Measurements from ENCODE around the gene B3GNT9. TPM values are rescaled to one million over a fixed set of nuclear protein-coding genes. Genes with fewer than 3 reads are reported as not detected.

The B3GNT9 gene, protein sequence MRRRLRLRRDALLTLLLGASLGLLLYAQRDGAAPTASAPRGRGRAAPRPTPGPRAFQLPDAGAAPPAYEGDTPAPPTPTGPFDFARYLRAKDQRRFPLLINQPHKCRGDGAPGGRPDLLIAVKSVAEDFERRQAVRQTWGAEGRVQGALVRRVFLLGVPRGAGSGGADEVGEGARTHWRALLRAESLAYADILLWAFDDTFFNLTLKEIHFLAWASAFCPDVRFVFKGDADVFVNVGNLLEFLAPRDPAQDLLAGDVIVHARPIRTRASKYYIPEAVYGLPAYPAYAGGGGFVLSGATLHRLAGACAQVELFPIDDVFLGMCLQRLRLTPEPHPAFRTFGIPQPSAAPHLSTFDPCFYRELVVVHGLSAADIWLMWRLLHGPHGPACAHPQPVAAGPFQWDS
- 10 to 100 TPM; 11.3 to 15.1 TPM for total RNA-seq
- long read RNA-seq, result 0 reads

DNA sequence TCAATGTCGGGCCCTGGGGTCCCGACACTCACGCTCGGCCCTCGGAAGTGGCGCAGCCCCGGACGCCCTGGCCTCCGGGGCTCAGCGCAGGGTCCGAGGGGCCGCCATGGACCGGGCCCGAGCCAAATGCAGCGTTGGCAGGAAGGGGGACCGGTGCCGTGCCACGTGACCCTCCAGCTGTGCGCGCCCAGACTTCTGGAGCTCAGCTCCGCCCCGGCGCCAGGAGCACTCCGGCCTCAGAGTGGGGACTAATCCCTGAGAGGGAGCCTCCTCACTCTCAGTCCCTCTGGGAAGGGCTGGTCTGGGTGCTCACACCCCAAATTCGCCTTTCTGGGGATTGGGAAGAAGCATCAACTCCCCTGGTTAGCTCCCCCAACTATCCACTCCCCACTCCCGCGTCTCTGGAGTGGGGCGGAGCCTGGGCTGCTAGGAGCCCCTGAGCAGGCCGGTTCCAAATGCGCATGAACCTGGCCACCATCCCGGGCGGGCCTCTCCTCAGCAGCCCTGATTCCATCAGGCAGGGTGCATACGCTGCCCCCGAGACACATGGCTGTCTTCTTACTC is at the start of gene B3GNT9:
Gene B3GNT9, minus strand, starts transcription at position 166 of the 564 bp plus-strand sequence. CDS start 513 bp downstream, outside the sequence.
- DNase-seq, result peak; percentile 86
- intact Hi-C loops (cut with DNase I), result no loop called here

DNA sequence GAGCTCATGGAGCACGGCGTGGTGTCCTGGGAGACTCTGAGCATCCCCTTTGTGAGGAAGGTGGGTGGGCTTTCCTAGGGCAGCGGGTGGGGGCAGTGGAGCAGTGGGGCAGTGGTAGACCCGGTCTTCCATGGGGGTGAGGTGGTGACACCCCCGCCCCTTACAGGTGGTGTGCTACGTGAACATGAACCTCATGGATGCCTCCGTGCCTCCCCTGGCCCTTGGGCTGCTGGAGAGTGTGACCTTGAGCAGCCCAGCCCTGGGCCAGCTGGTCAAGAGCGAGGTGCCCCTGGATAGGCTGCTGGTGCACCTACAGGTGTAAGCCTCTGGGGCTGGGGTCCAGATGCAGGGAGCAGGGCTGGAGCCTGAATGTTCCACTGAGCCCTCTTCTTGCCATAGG is 49.7 kb upstream of the B3GNT9 start:
- ATAC-seq (no peak), DNase-seq (no peak)
- intact Hi-C loops (cut with DNase I), result no loop called here

More for the DNA sequence above, at the start of gene B3GNT9:
- peak; percentile 84 to 85 for ATAC-seq

DNA sequence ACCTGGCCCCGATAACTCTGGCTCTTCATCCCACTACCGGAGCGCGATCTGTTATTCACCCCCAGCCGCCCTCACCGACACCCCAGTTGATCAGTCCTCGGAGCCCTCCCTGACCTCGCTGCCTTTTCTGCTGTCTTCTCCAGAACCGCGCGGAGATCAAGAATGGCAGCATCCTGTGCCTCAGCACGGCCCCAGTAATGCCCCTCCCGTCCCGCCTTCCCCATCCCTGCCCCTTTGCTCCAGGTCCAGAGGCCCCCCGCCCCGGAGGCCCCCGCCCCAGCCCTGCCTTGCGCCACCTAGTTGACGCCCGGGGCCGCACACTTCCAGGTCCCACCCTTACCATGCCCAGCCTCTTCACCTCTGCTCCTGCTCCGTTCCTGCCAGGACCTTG is 49.0 kb upstream of the B3GNT9 start:
- ATAC-seq (peak; percentile 3 to 5), DNase-seq (no peak)
- intact Hi-C loops (cut with DNase I), result no loop called here

DNA sequence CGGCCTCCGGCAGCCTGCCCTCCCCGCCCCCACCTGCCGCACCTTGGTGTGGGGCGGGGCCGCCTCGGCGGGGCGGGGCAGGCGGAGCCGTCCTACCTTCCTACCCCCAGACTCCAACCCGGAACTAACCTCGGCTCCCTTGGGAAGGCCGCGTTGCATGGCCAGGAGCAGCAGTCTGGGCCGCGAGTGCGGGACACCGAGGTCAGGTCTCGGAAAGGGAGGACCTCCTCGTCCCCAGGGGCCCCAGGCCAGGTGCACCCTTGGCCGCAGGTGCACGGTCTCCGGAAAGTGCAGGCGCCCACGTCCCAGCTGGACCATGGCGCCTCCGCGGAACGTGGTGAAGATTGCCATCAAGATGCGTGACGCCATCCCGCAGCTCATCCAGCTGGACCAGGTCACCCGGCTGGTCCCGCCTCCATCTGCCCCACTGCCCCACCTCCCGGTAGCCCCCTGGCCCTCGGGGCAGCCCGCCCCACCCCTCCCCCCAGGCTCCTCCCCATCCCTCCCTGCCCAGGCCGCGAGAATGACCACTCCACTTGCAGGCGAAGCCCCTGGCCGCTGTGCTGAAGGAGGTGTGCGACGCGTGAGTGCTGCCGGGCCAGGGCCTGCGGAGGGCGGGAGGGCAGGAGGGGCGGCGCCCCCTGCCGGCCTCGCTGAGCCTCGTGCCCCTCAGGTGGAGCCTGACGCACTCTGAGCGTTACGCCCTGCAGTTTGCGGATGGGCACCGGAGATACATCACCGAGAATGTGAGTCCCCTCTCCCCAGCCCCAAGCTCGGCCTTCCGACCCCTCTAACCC is 48.4 kb upstream of the B3GNT9 start, which contains the start of gene ELMO3:
Gene ELMO3, plus strand, starts transcription at position 121 of the 797 bp plus-strand sequence. Its CDS starts 196 bp downstream, at position 317.
- ATAC-seq, result peak; percentile 28 to 47
- intact Hi-C loops (cut with DNase I), result no loop called here

DNA sequence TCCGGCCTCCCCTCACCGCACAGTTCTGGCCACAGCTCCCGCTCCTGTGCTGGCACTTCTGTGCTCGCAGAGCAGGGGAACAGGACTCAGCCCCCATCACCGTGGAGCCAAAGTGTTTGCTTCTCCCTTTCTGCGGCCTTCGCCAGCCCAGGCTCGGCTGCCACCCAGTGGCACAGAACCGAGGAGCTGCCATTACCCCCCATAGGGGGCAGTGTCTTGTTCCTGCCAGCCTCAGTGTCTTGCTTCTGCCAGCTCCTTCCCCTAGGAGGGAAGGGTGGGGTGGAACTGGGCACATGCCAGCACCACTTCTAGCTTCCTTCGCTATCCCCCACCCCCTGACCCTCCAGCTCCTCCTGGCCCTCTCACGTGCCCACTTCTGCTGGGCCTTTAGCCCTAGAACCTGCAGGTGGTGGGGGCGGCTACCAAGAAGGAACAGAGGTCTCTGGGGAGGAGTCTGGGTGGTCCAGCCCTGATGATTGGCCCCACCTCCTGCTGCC is 47.5 kb upstream of the B3GNT9 start:
- intact Hi-C loops (cut with DNase I), result no loop called here
- ATAC-seq, result peak; percentile 16 to 45
- DNase-seq, result peak; percentile 54

More for the DNA sequence above, 48.4 kb upstream of the B3GNT9 start, which contains the start of gene ELMO3:
- DNase-seq, result no peak

DNA sequence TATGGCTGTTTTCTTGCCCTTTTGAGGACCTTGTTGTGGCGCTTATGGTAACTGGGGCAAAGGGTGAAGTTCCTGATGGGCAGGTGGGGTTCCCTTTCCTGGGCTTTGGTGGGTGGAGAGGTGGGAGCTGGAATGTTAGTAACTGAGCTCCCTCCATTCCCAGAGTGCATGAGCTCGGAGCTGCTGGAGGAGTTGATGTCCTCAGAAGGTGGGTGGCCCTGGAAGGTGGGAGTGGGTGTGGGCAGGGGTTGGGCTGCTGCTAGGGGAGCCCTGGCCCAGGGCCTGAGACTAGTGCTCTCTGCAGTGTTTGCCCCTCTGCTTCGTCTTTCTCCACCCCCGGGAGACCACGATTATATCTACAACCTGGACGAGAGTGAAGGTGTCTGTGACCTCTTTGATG is 46.9 kb upstream of the B3GNT9 start:
- intact Hi-C loops (cut with DNase I), result no loop called here
- no peak for DNase-seq
- no peak for ATAC-seq

DNA sequence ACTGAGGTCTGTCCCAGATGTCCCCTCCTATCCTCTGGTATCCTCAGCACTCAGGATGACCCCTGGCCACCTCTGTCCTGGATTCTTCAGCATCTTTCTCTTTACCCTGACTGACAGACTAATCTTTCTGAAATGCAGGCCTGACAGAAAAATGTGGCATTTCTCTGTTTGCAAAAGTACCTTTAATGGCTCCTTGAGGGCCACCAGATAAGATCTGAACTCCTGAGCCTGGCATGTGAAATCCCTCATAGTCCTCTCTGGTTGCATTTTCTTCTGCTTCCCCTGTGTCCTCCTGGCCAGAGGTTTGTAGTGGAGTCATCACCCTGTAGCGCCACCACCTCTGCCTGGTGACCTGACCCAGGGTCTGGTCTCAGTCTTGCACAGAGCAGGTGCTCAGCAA is 46.1 kb upstream of the B3GNT9 start:
- ATAC-seq, result no peak
- DNase-seq, result no peak
- intact Hi-C loops (cut with DNase I), result no loop called here

DNA sequence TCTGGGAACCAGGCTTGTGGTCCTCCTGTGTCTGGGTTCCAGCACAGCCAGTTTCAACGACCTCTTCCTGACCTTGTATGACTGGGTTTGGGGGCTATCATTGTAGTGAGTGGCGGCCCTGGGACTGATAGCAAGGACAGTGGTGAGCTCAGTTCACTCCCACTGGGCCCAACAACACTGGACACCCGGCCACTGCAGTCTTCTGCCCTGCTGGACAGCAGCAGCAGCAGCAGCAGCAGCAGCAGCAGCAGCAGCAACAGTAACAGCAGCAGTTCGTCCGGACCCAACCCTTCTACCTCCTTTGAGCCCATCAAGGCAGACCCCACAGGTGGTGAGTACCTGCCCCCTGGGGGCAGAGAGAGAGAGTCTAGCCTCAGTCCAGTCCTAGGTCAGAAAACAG is 44.9 kb upstream of the B3GNT9 start:
- intact Hi-C loops (cut with DNase I), result no loop called here
- no peak for DNase-seq
- ATAC-seq, result no peak

DNA sequence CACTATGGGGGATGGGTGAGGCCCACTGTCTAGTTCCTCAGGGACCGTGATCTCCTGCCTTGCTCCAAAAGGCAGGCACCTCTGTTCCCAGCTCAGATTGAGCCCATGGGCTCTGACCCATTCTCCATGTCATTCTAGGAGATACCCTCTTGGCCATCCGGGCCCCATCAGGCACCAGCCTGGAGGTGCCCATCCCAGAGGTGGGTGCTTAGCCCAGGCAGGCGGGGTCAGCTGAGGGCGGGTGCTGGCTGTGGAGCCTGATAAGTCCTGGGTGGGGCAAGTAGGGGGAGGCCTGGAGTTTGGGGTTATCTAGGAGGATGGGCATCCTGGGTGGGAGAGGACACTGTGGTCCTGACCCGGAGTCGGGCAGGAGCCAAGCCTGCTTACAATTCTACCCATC is 43.5 kb upstream of the B3GNT9 start:
- DNase-seq (no peak), ATAC-seq (no peak)
- intact Hi-C loops (cut with DNase I), result no loop called here

DNA sequence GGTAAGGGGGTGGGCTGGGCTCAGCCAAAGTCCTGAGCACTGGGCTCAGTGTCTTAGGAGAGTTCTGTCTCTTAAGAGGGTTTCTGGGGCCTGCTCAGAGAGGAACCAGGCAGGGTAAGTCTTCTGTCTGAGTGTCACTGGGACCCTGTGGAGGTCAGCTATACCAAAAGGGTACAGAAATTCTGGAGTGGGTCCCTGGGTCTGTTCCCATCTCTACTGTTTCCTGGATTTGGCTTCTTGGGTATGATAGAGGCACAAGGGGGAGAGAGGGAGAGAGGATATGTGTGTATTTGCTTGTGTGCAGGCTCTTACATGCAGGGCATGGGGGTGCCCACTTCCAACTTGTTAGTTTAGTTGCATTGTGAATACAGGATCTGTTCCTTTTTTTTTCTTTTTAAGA is 42.7 kb upstream of the B3GNT9 start:
- no peak for ATAC-seq
- no peak for DNase-seq
- intact Hi-C loops (cut with DNase I), result no loop called here

DNA sequence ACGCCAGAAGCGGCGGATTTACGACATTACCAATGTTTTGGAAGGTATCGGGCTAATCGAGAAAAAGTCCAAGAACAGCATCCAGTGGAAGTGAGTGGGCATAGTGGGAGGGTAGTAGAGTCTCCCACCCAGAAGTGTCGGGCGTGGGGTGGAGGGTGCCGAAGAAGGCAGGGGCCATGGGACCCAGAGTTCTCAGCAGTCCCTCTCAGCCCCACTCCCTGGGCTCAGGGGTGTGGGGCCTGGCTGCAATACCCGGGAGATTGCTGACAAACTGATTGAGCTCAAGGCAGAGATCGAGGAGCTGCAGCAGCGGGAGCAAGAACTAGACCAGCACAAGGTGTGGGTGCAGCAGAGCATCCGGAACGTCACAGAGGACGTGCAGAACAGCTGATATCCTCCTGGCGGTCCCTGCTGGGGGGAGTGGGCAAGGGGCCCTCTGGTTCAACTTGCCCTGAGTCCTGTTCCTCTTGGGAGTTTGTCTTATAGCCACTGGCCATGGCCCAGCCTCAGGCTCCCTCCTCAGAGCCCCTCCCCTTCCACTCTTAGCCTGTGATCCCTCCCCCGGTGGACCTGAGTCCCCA is 42.1 kb upstream of the B3GNT9 start:
- peak in 1 of 2 donors; percentile 1 for ATAC-seq
- DNase-seq, result no peak
- intact Hi-C loops (cut with DNase I), result no loop called here

DNA sequence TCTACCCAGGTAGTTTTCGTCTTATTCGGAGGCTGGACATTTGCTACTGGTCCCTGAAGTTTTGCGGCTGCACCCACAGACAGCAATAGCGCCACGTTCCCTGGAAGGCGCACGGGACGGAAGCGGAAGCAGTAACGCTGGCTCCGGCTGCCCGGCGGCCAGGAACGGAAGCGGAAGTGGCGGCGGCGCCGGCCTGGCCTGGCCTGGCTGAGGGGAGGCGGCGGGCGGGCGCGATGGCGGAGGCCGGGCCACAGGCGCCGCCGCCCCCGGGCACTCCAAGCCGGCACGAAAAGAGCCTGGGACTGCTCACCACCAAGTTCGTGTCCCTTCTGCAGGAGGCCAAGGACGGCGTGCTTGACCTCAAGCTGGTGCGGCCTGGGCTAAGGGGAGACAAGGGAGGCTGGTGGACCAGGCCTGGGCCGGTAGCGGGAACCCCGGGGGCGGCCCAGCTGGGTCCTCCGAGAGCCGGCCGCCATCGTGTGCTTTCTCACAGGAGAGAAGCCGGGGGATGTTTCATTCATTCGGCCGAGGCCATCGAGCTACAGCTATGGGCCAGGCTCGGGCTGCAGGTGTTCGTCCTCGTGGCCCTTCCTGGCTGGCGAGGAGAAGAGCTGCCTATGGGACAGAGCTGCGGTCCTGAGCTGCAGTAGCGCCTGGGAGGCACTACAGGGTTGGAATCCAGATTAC is 41.3 kb upstream of the B3GNT9 start, which contains the start of gene E2F4:
Gene E2F4, plus strand, starts transcription at position 161 of the 687 bp plus-strand sequence. Its CDS starts 73 bp downstream, at position 234.
- peak; percentile 92 to 97 for ATAC-seq
- intact Hi-C loops (cut with DNase I), result no loop called here
- DNase-seq, result peak; percentile 94

DNA sequence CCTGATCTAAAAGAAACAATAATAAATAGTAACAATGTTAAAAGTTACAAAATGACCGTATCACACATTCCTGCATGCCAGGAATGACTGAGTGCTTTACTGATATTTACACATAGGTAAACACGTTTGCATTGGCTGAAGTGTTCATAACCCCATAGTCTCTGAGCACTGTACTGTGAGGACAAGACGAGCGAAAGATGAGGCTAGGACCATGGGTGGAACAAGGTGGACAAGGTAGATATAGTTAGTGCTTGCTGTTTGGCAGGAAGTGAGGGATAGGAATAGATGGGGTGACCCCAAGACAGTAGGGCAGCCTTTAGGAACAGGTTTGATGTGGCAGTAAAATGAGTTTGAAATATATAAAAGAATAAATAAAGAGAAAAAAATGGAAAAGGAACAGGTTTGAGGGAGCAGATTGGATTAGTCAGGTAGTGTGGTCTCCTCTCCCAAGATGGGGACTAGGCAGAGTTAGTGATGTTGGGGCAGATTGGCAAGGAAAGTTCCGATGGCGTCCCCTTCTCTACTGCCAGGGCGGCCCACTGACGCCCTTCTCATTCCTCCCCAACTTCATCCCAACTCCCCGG is 40.7 kb upstream of the B3GNT9 start:
- DNase-seq, result no peak
- intact Hi-C loops (cut with DNase I), result no loop called here

DNA sequence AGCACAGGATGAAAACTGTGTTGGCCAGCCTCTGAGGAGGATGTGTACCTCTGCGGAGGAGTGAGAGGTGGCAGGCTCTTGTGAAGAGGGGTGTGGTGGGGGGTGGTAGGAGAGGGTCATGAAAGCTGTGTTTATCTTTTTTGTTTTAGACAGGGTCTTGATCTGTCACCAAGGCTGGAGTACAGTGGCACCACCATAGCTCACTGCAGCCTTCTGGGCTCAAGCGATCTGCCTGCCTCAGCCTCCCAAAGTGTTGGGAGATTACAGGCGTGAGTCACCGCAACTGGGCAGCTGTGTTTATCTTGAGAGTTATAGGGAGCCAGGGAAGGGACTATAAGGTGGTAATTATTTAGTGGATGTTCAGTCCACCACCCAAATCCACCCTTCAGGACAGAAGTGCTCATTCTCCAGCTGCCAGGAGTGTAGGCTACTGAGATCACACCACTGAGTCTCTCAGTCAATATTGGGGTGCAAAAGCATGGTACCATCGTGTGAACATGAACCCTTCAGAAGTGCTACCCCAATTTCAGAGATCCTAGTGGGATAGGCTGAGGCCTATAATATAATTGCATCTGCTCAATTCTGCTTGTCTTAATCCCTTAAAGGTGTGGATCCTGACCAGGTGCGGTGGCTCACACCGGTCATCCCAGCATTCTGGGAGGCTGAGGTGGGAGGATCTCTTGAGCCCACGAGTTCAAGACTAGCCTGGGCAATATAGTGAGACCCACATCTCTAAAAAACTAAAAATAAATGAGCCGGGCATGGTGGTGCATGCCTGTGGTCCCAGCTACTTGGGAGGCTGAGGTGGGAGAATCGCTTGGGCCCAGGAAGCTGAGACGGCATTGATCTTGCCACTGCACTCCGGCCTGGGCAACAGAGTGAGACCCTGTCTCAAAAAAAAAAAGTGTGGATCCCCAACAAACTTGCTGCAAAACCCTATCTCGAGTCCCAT is 39.9 kb upstream of the B3GNT9 start:
- DNase-seq, result no peak
- no peak for ATAC-seq
- intact Hi-C loops (cut with DNase I), result no loop called here

More for the DNA sequence above, 40.7 kb upstream of the B3GNT9 start:
- ATAC-seq, result no peak

DNA sequence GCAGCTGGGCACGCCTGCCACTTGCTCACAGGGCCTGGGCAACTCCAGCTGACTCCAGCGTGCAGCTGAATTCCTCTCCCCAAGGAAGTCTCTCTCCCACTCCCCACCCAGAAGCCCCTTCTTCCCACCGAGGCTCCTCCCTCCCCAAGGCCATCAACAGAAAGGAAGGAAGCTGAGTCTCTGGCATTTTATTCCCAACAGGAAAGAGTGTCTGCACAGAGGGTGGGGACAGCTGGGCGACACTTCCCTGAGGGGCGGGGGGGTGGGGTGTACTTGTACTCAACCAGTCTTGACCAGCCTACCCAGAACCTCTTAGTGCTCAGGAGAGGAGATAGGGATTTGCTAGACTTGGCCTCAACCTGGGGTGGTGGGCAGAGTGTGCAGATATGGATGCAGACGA is 39.2 kb upstream of the B3GNT9 start, which contains the start of gene EXOC3L1:
Gene EXOC3L1, minus strand, starts transcription at position 96 of the 400 bp plus-strand sequence. CDS start 460 bp downstream, outside the sequence.
- intact Hi-C loops (cut with DNase I), result no loop called here
- DNase-seq (no peak), ATAC-seq (no peak)

DNA sequence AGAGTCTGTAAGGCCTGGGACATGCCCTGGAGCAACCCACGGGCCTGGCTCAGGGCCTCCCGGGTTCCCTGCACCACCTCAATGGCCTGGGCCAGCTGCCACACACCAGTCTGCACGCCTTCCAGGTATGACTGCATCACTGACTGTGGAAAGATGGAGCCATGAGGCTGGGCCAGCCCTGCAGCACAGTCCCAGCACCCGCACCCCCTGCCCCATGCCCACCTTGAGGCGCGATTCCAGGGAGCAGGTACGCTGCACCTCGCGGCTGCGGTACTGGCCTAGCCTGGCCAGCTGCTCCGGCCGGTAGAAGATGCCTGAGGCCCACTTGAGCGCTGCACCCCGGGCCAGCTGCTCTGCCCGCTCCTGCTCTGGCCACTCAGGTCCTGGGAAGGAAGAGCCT is 38.0 kb upstream of the B3GNT9 start:
- no peak for DNase-seq
- intact Hi-C loops (cut with DNase I), result loop anchor here (10.0 kb wide), 2 partner anchors 214 to 294 kb away; no protein-coding TSS in a partner anchor
- no peak for ATAC-seq

DNA sequence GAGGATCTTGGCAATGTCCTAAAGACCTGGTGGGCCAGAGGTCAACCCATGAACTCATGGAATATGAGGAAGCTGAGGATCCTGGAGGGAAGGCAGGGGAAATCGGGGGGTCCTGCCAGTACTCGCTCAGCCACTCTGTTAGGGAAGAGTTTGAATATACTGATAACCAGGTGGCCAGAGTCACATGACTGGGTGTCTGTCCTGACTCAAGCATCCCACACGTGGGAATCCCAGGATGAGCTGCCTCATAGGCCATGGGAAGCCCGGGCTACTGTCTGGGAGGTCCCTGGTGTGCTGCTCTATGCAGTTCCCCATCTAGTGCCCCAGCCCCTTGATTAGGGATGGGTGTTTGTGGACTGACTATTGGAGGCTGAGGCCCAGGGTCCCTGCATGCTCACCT is 37.5 kb upstream of the B3GNT9 start:
- intact Hi-C loops (cut with DNase I), result loop anchor here (10.0 kb wide), 2 partner anchors 214 to 294 kb away; no protein-coding TSS in a partner anchor
- DNase-seq (no peak), ATAC-seq (no peak)

Measured in left cardiac atrium (tissue), 4 donors.